ENCODE data around the gene COX7A2. TPM values are rescaled to one million over a fixed set of nuclear protein-coding genes. Genes with fewer than 3 reads are reported as not detected.

COX7A2 gene
- total and polyA plus RNA-seq, 3 donors from 2014 or later: 154 to 1,268 (median 167) TPM

DNA sequence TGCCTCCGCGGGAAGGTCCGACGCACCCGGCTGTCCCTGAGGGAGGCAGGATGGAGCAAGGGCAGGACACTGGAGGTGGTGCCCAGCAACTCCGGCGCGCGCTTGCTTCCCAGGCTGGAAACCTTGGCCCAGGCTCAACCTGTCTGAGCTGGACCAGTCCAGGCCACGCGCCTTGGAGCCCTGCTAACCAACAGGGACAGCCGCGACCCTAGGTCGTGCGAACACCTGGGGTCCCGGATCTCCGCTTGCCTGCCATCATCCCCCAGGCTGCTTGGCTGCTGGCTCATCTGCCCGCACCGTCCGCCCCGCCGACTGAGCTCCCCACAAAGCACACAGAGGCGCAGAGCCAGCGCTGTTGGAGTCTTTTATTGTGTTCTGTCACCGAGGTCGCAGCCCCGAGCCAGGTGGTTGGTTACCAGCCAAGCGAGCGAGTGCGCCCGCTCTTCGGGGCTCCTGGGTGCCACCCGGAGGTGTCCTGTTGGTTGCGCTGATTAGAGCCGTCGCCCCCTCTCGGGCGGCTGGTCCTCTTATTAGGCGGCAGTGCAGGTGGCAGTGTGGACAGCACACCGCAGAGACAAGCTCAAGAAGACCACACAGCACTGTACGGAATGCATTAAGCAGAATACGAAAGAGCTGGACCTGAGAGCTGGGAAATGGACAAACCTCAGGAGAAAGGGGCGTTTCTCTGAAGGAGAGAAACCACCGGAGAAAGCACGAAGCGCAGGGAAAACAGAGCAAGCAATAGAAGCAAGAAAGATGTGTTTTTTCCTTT lies 41.5 kb downstream of the COX7A2 start:
- H3K27me3 ChIP-seq: no peaks in the 10 kb centered on the region
- TF ChIP-seq POLR2A (IDR thresholded peaks at IDR 0.05): no peak
- TF ChIP-seq, protein P1, sequence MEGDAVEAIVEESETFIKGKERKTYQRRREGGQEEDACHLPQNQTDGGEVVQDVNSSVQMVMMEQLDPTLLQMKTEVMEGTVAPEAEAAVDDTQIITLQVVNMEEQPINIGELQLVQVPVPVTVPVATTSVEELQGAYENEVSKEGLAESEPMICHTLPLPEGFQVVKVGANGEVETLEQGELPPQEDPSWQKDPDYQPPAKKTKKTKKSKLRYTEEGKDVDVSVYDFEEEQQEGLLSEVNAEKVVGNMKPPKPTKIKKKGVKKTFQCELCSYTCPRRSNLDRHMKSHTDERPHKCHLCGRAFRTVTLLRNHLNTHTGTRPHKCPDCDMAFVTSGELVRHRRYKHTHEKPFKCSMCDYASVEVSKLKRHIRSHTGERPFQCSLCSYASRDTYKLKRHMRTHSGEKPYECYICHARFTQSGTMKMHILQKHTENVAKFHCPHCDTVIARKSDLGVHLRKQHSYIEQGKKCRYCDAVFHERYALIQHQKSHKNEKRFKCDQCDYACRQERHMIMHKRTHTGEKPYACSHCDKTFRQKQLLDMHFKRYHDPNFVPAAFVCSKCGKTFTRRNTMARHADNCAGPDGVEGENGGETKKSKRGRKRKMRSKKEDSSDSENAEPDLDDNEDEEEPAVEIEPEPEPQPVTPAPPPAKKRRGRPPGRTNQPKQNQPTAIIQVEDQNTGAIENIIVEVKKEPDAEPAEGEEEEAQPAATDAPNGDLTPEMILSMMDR (IDR thresholded peaks at IDR 0.05): no peak
- no peak for DNase-seq
- 34% methylated on average over 15 to 40 of the region's 46 CpGs for WGBS, 2 donors
- H3K4me3 ChIP-seq: peak overlapping the region in 1 of 2 donors; percentile 1
- no peak overlapping the region for H3K27ac ChIP-seq
- H3K36me3 ChIP-seq (ENCODE audit: low read depth, missing control alignments): no peaks in the 10 kb centered on the region
- no peaks in the 10 kb centered on the region for H3K9me3 ChIP-seq
- intact Hi-C loops (cut with DNase I; ENCODE audit: low total_unique reads): loop anchor here (10.0 kb wide), 2 partner anchors 787 to 1457 kb away; no protein-coding TSS in a partner anchor
- H3K4me1 ChIP-seq: peaks cover 7% of the 10 kb centered on the region

DNA sequence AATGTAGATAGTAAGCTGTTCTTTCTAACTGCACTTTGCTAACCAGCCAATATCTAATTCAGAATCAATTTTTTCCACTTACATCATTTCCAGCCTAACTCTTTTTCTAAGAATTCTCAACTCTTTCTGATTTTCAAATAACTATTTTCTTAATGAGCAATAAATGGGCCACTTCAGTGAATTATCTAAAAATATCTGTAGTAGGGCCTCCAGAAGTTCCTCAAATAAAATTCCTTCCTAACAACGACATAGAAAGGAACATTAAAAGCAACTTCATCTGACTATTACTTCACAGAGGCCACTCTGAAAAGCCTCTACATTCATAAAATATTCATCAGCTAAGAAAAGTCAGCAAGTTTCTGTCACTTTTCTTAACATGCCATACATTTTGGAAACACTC lies 42.6 kb downstream of the COX7A2 start:
- intact Hi-C loops (cut with DNase I; ENCODE audit: low total_unique reads): loop anchor here (10.0 kb wide), 2 partner anchors 786 to 1456 kb away; no protein-coding TSS in a partner anchor
- DNase-seq: no peak
- H3K4me1 ChIP-seq: no peaks in the 10 kb centered on the region
- H3K9me3 ChIP-seq: no peaks in the 10 kb centered on the region
- H3K4me3 ChIP-seq: no peak overlapping the region
- no peak overlapping the region for H3K27ac ChIP-seq
- no peaks in the 10 kb centered on the region for H3K27me3 ChIP-seq
- no peaks in the 10 kb centered on the region for H3K36me3 ChIP-seq (ENCODE audit: low read depth, missing control alignments)
- WGBS, 2 donors: 5 to 7% methylated on average over 1 of the region's 1 CpG
- TF ChIP-seq, protein P1 (IDR thresholded peaks at IDR 0.05): no peak
- no peak for TF ChIP-seq POLR2A (IDR thresholded peaks at IDR 0.05)

DNA sequence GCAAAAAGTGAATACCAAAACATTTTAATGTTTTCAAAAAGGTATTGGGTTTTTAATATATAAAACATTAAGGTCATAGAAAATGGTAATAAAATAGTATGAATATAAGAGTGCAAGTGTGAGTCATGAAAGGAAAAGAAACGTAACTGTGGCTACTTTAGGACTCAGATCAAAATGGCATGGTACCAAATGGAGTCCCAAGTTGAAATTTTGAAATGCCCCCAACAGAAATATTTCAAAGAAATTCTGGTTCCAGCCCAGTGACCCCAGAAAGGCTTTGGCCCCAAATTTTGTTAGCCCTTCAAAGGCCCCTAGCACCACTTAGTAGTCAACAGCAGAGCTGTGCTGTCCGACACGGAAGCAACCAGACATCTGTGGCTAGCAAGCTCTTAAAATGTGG lies 43.7 kb downstream of the COX7A2 start:
- intact Hi-C loops (cut with DNase I; ENCODE audit: low total_unique reads): loop anchor here (10.0 kb wide), 2 partner anchors 785 to 1455 kb away; no protein-coding TSS in a partner anchor
- DNase-seq: no peak
- 82 to 92% methylated on average over 3 of the region's 3 CpGs for WGBS, 2 donors
- no peak overlapping the region for H3K4me3 ChIP-seq
- H3K27ac ChIP-seq: no peak overlapping the region
- no peaks in the 10 kb centered on the region for H3K9me3 ChIP-seq
- H3K4me1 ChIP-seq: no peaks in the 10 kb centered on the region
- H3K27me3 ChIP-seq: no peaks in the 10 kb centered on the region
- no peak for TF ChIP-seq POLR2A (IDR thresholded peaks at IDR 0.05)
- TF ChIP-seq, protein P1 (IDR thresholded peaks at IDR 0.05): no peak
- H3K36me3 ChIP-seq (ENCODE audit: low read depth, missing control alignments): no peaks in the 10 kb centered on the region

DNA sequence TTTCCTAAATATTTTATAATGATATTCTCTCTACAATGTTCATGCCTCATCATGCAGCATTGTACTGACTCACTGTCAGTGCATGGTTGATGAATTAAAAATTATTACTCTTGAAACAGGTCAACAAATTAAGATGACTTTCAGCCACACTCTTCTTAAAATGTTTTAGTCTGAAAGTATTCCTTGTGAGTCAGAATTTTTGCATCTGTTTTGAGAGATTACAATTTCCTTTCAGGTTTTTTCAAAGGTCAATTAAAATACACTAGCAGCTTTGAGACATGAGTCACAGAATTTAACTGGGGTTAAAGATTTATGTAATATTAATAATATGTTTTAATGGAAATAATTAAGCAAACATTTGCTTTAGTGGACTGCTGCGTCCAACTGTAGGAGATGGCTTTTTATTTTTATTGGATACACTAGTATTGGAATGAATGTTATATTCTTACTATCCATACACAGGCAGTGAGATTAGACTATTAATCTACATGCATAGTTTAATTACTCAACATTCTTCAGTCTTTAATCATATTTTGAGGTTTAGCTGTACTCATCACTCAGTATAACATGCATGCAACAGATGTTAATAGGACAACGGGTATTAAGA lies 47.4 kb downstream of the COX7A2 start:
- H3K4me3 ChIP-seq: no peak overlapping the region
- TF ChIP-seq, protein P1 (IDR thresholded peaks at IDR 0.05): no peak
- TF ChIP-seq POLR2A (IDR thresholded peaks at IDR 0.05): no peak
- H3K27ac ChIP-seq: no peak overlapping the region
- H3K4me1 ChIP-seq: no peaks in the 10 kb centered on the region
- 34 to 40% methylated on average over 2 of the region's 2 CpGs for whole genome bisulfite sequencing, 2 donors
- no peaks in the 10 kb centered on the region for H3K36me3 ChIP-seq (ENCODE audit: low read depth, missing control alignments)
- DNase-seq: no peak
- H3K9me3 ChIP-seq: no peaks in the 10 kb centered on the region
- H3K27me3 ChIP-seq: no peaks in the 10 kb centered on the region
- intact Hi-C loops (cut with DNase I; ENCODE audit: low total_unique reads): no loop called here
